OCI-LY1 (cell line): ENCODE measurements around the gene DEFB123.

Source experiments
- EZH2 ChIP-seq: fragments of 200-600 bp; sonication (generic), shearing (Covaris generic); IDR thresholded peaks from 2 replicates; pipeline ENCODE4 v1.8.0; 2017; ENCODE audit warnings: borderline replicate concordance, mixed run types, mild to moderate bottlenecking, antibody characterized with exemption, low read length, moderate library complexity, mixed read lengths
- TF ChIP-seq, protein P1 (sequence below): fragments of 200-600 bp; sonication (generic), shearing (Covaris generic); IDR thresholded peaks from 2 replicates; pipeline ENCODE4 v1.5.1; 2017; ENCODE audit warnings: mild to moderate bottlenecking, antibody characterized with exemption, low read length, moderate library complexity, mixed read lengths

DNA sequence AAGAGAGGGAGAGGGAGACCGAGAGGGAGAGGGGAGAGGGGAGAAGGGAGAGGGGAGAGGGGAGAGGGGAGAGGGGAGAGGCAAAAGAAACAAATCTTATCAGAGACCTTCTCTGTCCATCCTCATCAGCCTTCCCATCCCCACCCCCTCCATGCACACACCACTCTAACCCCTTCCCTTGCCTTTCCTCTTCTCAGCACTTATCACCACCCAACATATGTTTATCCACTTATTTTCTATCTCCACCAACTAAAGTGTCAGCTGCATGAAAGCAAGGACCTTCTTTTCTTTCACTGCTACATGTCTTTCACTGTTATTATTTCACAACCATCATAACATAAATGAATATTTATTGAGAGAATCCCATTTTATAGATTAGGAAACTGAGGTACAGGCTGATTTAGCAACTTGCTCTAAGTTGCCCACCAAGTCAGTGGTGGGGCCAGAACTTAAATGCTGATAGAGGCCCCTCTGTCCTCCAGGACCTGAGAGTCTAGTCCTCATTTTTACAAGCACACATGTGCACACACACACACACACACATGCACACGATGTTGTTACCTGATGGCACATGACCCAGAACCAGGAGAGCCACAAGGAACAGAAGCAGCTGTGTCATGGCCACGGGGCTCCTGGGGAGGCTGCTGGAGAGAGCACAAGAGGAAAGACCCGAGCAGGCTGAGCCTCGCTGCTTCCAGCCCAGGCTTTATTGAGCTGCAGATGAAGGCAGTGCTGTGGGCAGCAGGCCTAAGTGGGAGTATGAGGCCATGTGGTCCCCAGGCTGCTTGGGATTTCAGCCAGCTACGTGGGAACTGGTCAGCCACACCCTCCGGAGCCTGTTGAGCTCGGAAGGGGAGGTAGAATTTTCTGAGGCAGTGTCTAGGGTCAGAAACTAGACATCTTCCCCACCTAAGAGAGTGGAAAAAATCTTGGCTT lies 32.2 kb downstream of the DEFB123 start:
- no peak for TF ChIP-seq EZH2
- TF ChIP-seq, protein P1, sequence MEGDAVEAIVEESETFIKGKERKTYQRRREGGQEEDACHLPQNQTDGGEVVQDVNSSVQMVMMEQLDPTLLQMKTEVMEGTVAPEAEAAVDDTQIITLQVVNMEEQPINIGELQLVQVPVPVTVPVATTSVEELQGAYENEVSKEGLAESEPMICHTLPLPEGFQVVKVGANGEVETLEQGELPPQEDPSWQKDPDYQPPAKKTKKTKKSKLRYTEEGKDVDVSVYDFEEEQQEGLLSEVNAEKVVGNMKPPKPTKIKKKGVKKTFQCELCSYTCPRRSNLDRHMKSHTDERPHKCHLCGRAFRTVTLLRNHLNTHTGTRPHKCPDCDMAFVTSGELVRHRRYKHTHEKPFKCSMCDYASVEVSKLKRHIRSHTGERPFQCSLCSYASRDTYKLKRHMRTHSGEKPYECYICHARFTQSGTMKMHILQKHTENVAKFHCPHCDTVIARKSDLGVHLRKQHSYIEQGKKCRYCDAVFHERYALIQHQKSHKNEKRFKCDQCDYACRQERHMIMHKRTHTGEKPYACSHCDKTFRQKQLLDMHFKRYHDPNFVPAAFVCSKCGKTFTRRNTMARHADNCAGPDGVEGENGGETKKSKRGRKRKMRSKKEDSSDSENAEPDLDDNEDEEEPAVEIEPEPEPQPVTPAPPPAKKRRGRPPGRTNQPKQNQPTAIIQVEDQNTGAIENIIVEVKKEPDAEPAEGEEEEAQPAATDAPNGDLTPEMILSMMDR = no peak
